Fibroblast of gingiva (primary cell): ENCODE data around the gene INMT.
"Not testable (repeated sequence)": the region's sequence is repeated elsewhere in the genome, so short reads cannot be mapped to it uniquely, and the experiment has no call there.

ENCODE experiments used
- DNase-seq: peaks from one replicate; pipeline ENCODE4 v3.0.0-alpha.2; 2011; ENCODE audit warnings: low read depth

Gene INMT

DNA sequence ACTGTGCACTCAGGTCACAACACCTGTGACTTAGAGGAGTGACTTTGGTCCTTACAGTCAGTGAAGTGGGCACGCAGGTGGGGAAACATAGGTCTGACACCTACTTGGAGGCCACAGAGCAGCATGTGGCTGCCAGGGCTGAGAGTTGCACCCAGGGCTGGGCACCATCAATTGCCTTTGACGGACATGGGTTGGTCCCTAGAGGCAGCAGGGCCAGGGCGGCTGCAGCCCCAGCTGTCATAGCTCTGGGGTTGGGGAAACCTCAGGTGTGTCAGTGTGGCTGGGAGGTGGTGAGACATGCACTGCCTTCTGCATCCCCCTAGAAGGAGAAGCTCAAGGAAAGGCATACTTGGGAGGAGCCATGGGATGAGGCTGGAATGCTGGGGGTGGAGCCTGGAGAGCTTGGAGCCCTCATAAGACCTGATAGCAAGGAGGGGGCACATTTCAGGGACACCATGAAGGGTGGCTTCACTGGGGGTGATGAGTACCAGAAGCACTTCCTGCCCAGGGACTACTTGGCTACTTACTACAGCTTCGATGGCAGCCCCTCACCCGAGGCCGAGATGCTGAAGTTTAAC lies at the start of gene INMT:
INMT (plus strand) TSS at position 440 of the 578 bp plus-strand sequence; CDS start at position 456, 16 bp downstream.
- DNase-seq, result peak; percentile 23

DNA sequence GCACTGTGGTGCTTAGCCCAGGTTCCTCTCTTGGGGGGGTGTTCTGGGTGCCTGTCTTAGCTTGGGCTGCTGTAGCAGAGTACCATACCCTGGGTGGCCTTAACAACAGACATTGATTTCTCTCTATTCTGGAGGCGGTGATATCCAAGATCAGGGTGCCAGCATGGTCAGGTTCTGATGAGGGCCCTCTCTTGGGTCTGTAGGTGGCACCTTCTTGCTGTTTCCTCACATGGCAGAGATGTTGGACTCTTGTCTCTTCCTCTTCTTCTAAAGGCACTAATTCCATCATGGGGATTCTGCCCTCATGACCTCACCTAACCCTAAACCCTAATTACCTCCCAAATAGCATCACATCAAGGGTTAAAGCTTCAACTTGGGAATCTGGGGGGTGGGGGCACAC lies 49.7 kb upstream of the INMT start:
- no peak for DNase-seq

DNA sequence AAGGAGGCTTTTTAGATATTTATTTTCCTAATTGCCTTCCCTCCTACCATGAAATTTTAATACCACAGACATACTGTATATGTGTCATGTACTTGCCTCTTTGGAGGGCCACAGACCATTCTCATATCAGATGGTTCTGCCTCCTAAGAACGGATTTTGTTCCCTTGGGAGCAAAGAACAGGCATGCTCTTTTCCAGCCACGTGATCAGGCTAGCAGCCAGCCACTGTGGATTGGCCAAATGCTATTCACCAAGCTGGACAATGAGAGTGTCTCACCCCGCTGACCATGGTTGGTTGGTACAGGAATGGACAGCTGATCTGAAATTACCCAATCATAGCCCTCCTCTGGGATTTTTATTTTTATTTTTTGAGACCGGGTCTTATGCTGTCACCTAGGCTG lies 48.2 kb upstream of the INMT start:
- no peak for DNase-seq

DNA sequence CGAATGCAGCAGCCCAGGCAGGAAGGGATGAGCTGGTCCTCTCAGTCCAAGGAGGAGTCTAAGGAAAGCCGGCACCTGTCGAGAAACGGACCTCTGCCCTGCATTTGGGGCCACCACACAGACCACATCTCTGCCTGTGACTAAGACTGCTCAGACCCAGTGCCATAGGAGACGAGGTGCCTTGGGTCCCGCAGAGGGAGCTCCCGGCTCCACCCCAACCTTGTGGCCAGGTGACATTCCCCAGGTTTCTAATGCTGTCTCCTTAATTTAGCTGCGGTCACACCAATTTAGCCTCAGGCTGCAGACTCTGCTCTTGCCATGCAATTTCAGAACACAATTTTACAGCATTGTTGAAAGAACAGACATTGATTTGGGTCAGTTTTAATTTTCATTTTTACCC lies 46.9 kb upstream of the INMT start:
- DNase-seq, result no peak

DNA sequence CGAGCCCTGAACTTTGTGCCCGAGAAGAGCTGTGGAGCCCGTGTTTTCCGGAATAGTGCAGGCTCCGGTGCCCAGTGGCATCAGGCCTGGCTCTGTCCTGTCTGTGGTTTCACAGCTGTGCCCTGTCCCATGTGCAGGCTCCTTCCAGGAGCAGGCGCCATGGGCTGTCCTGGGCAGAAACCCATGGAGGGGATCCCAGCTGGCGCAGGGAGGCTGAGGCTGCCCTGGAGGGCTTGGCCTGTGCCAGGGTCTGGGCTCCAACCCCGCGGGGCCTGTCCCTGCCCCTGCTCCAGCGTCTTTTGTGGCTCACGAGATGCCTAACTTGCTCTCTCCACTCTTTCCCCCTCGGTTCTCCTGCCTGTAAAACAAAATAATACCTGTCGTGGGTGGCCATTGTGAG lies 46.3 kb upstream of the INMT start:
- DNase-seq, result no peak

DNA sequence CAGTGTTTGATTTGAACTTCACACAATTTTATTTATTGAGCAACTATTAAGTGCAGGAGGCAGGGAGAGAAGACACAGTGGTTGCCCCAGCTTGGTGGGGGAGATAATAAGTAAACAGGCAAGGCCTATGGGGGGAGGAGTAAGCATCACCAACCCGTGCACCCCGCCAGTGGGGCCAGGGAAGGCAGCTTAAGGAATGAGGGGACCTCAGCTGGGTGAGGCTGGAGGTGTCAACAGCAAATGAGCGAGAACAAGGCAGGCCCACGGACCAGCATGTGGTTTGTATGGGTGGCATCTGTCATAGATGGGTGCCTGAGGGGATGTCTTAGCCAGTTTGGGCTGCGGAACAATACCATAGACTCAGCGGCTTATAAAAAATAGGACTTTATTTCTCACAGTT lies 45.6 kb upstream of the INMT start:
- no peak for DNase-seq

DNA sequence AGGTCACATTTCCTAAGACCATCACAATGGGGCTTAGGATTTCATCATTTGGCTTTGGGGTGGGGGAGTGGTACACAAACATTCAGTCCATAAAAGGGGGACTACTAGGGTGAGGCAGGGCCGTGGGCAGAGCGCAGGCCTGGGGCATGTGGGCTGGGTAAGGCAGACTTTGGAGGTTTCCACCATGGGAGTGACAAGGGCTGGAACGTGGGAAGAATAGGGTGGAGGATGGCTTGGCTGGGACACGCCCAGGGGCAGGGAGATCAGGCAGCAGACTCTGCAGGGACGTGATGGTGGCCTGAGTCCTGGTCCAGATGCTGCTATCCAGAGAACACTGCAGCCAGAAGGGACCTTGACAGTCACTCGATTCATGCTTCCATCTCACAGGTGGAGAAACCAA lies 45.0 kb upstream of the INMT start:
- DNase-seq, result no peak

DNA sequence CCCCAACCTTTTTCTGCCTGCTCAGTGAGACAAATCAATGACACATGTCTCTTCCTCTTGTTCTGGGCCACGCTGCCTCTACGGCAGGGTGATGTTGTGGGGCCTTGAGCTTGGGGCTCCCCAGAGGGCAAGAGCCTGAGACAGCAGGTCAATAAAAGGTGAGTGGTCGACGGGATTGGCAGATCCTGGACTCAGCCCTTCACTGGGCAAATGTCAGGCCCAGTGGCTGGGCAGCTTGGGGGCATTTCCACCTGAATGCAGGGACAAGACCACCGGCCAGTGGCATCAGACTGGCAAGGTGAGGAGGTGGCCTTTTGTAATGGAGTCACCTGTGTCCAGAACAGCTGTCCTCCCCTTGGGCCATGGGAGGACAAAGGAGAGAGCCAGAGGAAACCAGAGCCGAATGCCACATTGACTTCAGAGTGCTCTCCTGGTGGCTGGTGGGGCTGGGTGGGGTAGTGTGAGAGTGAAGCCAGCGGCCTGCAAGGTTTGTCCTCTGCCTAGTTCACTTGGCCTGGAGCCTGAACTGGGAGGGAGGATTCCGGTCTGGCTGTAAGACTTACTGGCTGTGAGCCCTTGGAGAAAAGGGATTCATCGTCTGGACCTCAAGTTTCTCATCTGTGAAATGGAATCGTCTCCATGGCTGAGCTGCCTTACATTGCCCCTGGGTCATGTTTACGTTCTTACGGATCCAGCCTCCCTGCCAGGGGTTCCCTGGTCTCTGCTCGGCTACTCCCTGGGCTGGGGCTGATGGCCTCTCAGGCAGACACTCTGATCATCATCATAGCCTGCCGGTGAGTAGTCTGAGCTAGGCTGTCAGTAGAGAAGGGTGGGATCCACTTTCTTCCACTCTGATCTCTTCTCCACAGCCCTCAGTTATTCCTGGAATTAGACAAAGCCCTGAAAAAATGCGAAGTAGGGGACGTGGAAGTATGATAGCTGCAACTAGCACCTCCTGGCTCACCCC lies 44.3 kb upstream of the INMT start:
- no peak for DNase-seq

DNA sequence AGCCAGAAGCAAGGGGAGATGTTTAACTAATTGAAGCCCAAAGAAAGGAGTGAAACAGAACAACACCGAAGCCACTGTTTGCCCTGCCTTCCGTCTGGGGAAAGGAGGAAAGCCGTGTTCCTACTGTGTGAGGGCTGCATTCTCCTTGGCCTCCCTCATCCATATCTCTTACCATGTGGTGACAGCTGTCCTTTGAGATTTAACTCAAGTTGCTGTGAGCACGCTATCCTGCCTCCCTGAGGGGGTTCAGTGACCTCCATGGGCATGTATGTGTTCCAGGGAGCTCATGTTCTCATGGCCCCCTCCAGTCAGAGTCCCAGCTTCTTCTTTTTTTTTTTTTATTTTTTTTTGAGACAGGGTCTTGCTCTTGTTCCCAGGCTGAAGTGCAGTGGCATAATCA lies 43.5 kb upstream of the INMT start:
- no peak for DNase-seq

DNA sequence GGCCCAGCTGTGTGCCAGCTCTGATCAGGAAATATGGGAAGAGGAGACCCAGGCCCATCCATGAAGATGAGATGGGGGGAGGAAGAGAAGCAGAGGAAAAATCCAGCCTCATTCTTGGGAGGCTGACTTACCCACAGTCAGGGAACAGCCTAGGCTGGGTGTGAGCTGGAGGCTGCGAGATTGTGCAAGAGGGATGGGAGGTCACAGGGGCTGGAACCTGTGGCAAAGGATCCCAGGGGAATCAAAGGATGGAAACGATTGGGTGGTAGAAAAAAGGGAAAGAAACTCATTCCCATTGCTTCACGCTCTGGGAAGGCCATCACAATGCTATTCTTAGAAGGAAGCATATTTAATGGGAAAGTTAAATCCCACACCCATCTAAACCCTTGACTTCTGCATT lies 43.0 kb upstream of the INMT start:
- peak; percentile 68 for DNase-seq

DNA sequence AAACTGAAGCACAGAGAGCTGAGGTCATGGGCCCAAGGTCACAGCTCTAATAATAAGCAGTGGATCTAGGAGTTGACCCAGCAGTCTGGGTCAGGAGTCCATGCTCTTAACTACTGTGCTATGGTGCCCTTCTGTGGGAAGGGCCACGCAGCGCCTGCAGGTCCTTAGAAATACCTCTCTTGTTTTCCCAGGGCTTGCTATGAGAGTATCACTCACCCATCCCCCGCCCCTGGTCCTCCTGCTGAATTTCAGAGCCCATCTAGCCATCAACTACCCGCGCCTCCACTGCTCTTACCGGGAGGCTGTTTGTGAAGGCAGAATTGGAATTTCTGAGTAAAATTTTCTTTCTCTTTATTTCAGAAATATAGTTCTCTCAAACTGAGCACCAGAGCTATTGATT lies 42.4 kb upstream of the INMT start:
- DNase-seq, result no peak

DNA sequence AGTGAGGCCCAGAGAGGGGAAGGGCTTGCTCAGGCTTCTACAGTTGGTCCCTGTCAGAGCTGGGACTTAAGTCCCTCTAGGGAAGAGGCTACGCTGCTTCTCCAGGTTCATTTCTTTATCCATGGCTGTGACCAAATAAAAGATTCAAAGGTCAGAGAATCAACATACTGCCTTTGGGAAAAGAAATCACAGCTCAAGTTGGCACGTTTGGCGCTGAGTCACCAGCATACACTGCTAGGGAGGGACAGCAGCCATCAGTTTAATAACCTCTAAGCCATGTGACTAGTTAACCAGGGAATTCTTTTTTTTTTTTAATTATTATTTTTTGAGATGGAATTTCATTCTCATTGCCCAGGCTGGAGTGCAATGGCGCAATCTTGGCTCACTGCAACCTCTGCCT lies 41.3 kb upstream of the INMT start:
- DNase-seq, result no peak

DNA sequence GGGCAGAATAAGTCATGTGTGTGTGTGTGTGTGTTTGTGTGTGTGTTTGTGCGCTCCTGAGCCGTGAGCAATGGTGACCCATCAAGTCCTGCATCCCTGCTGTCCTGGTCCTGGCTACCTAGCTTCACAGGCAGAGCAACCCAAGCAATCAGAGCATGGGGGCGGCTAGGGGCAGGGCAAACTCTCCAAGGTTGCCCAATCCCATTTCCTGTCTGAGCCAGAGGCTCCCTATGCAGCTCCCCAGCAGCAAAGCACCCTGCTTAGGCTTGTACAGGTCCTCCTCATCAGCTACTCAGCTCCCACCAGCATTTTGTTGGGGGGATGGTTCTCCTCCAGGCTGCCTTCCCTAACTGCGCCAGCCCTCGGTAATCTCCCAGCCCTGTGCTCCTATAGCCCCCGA lies 38.5 kb upstream of the INMT start:
- no peak for DNase-seq

DNA sequence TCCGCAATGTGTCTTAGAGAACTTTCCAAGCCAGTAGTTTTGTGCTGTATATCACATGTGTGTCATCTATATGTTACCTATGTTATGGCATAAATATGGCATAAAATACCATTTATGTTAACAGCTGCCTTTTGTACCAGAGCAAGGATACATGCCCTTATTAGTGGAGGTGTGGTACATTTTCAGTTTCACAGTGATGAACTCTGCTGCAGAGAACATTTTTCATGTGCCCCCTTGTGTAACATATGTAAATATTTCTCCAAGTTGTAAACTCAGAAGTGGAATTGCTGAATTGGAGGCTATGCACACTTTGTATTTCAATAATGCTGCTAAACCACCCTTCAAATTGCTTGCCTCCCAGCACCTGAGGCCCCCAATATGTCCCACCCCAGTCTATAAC lies 37.8 kb upstream of the INMT start:
- no peak for DNase-seq

DNA sequence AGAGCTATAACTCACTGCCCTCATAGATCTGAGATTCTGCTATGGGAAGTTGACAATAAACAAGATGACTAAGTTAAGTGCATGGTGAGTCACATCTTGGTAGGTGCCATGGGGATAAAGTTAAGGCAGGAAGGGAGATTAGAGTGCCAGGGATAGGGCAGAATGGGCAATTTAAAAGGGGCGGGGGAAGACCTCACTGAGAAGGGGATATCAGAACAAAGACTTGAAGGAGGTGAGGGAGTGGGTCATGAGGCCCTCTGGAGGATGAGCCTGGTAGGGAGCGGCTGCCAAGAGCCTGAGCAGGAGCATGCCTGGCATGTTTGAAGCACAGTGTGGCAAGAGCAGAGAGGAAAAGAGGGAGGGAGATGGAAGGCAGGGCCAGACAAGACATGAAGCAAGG lies 34.8 kb upstream of the INMT start:
- no peak for DNase-seq

DNA sequence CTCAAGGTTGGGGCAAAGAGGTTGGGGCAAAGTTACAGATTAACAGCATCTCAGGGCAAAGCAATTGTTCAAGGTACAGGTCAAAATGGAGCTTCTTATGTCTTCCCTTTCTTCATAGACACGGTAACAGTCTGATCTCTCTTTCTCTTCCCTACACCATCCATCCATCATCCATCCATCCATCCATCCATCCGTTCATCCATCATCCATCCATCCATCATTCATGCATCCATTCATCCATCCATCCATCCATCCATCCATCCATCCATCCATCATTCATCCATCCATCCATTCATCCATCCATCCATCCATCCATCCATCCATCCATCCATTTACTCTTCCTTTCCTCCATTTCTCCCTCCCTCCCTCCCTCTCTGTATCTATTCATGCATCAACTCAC lies 32.5 kb upstream of the INMT start:
- DNase-seq, result not testable (repeated sequence)

DNA sequence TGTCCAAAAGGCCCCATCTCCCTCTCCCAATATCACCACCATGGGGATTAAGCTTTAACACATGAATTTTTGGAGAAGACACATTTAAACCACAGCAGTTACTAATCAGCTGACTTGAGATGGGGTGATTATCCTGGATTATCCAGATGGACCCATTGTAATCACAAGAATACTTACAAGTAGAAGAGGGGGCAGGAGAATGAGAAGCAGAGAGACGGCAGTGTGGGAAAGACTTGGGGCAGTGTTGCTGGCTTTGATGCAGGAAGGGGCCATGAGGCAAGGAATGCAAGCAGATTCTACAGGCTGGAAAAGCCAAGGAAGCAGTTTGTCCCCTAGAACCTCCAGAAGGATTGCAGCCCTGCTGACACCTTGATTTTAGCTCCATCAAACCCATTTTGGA lies 30.7 kb upstream of the INMT start:
- DNase-seq, result no peak

DNA sequence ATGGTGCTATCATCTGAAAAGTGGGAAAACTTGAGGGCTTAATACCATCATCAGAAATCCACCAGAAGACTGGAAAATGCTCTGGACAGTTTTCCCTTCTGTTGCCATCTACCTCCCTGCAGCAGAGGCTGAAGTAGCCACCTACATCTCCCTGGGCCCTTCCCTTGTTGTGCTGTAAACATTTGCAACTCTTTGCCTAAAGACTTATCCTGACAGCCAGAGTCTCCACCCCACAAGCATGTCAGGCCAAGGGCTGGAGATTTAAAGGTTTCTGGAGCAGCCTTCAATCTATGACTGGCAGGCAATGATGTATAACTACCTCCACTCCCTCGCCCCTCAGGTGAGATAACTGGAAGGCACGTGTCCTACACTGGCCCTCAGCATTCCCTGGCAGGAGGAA lies 29.7 kb upstream of the INMT start:
- no peak for DNase-seq

DNA sequence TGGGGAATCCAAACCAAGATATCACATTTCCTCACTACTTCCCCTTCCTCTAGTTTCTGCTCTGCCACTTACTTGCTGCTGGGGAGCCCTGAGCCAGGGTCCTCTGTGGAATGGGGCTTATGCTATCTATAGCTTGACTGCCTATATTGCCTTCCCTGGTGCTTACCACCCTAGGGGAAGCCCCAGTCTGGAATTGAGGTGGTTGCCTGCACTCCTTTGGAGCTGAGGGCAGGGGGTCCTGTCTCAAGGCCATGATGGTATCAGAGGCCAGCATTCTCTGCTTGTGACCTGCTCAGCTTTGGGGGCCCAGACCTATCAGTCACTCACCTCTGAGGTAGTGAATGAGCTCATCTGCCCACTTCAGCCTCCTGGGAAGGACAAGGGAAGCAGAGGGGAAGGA lies 29.3 kb upstream of the INMT start:
- no peak for DNase-seq

DNA sequence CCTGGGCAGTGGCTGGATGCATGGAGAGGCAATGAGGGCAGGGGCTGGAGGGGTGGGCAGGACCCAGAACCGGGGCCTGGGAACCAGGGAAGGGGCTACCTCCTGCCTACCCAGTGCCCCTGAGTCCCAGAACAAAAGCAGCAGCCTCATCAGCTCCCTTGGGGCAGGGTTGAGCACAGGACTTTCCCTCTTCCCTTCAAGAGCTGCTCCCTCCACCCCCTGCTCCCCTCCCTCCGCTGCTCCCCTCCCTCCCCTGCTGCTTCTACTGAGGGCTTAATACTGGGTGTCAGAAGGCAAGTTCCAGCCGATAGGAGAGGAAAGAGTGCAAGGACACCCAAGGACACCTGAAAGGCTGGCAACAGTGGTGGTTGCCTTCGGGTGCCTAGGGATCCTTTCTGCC lies 28.2 kb upstream of the INMT start:
- no peak for DNase-seq

DNA sequence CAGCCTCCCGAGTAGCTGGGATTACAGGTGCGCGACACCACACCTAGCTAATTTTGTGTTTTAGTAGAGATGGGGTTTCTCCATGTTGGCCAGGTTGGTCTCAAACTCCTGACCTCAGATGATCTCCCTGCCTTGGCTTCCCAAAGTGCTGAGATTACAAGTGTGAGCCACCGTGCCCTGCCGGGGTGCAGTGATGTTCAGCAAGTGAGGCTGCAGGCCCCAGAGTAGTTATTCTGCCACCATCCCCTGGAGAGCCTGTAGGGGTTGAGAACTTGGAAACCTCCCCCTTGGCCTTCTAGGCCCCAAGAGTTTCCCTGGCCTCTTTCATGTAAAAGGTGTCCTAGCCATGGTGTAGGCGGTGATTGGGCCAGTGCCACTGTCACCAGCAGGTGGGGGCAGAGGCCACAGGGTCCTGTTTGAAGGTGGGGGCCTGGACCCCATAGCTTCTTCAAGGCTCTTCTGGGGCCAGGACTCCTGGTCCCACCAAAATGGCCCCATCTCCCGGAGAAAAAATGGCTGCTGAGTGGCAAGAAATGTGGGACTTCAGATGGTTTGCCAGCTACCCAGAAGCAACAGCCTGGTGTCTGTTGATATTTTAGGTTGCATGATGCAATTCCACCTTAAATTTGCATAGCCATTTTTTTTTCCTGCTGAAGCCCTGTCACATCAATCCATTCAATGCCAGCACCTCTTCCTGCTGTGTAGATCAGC lies 25.5 kb upstream of the INMT start:
- DNase-seq, result no peak

DNA sequence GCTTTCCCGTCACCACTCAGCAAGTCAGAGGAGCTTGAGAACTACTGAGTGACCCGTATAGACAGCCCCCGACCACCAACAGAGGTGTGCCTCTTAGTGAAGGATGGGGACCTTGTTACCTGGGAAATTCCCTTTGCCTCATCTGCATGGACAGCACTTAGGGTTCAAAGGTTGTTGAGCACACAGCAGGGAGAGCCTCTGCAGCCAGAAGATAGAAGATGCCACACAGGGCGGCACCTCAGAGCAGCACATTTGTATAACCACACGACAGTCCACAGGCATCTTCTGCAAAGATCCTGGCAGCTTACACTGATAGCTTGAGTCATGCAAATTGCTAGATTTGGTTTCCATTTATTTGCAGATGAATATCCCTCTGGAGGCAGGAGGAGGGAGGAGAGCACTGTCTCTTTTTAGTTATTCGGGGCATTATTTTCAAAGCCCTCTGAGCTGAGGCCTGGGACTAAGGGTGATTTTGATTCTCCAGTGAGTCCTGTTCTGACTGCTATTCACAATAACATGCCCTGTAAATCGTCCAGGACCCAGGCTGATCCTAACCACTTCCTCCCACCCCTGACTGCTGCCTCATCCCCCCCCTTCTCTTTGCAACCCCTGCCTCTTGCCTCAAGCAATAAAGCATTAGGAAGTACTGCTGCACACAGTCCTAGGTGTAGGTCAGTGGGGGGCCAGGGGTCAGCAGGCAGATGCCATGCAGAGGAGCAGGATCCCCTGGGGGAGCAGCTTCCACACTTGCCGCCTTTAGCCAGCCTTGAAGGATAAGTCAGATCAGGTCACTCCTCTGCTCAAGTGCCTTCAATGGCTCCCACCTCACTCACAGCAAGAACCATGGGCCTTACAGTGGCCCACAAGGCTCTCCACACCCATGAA lies 24.6 kb upstream of the INMT start:
- DNase-seq, result peak; percentile 15
